Fibroblast of lung (primary cell): ENCODE measurements around the gene PGGHG.

Experiments used
- CTCF ChIP-seq, 2 donors: IDR thresholded peaks in 1 of 2; conservative IDR thresholded peaks in 1 of 2; 1 replicate in 1 of 2; 2 replicates in 1 of 2; pipeline ENCODE4 v1.5.1; 2011 to 2012; ENCODE audit warnings: low read length in 2 of 2, control low read depth in 1 of 2, inconsistent platforms in 1 of 2, low read depth in 1 of 2, mild to moderate bottlenecking in 1 of 2
- EZH2 ChIP-seq: IDR thresholded peaks from 2 replicates; pipeline ENCODE4 v1.5.1; 2012; ENCODE audit warnings: low read length, control low read depth, mild to moderate bottlenecking; ENCODE audit errors: missing control alignments

GRCh38 chr11:336659-337198, 47.8 kb downstream of the PGGHG start:
- TF ChIP-seq CTCF (conservative IDR thresholded peaks at IDR 0.05 in 1 of 2, IDR thresholded peaks at IDR 0.05 in 1 of 2; ENCODE audit: low read depth in 1 of 2, low read length in 2 of 2) = no peak
- no peak for TF ChIP-seq EZH2
